UCSD-AML1 (cell line): ENCODE data around the gene TRIML2.
"Not testable (repeated sequence)": the region's sequence is repeated elsewhere in the genome, so short reads cannot be mapped to it uniquely, and the experiment has no call there.

Experiments
- DNase-seq: peaks from one replicate; lab custom pipeline; 2025; ENCODE audit not compliant: unreplicated experiment; lab: John Stamatoyannopoulos, UW

Gene TRIML2

GRCh38 chr4:188107931-188108843, 1.2 kb downstream of the TRIML2 start:
- DNase-seq: no peak

DNA sequence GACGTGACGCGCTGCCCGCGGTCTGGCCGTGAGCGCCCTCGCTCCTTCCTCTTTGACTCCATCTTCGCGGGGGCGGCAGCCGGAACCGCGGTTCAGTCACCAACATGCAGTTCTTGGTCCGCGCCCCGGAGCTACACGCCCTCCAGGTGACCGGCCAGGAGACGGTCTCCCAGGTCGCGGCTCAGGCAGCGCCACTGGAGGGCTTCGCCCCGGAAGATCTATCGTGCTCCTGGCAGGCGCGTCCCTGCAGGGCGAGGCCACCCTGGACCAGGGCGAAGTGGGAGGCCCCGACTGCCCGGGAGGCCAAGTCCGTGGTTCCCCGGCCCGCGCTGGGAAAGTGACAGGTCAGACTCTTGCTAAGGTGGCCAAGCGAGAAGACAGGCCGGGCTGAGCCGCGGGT, 2.9 kb downstream of the TRIML2 start:
- DNase-seq: no peak

DNA sequence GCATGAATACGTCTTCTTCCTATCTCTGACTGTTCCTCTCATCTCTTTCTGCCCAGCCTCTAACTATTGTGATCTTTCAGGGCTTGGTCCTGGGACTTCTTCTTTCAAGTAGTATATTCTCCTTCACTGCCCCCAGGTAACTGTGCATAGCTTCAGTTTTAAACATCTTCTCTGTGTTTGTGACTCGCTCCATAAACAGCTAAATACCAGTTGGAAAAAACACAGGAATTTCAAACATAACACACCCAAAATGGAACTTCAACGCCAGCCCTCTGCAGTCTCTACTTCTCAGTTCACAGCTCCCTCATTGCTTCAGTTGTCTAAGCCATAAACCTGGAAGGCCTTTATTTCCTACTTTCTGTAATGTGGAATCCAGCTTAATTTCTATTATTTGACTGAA, 16.6 kb downstream of the TRIML2 start:
- no peak for DNase-seq

DNA sequence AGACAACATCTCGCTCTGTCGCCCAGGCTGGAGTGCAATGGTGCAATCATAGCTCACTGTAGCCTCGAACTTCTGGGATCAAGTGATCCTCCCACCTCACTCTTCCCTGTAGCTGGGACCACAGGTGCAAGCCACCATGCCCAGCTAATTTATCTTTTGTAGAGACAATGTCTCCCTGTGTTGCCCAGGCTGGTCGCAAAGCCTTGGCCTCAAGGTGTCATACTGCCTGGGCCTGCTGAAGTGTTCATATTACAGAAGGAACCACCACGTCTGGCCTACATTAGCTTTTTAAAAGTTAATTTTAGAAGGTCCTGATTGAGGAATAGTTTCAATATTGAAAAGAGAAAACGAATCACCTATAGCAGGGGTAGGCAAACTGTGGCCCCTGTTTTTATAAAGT, 22.5 kb downstream of the TRIML2 start:
- no peak for DNase-seq

DNA sequence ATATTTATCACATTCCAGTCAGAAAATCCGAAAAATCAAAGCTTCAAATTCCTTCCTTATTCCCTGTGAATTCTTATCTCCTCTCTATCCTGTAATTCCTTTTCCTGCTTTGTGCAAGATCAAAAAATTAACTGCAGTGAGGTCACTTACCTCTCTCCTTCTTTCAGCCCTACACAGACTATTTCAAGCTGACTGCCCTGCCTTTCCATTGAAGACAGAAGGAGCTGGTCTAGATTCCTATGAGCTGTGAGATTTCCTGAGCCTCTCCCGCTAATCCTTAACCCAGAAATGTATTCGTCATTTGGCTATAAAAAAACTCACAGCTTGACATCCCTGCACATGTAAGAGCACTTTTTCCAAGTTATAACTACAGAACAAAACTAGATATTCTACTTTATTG, 26.6 kb downstream of the TRIML2 start:
- DNase-seq: no peak

DNA sequence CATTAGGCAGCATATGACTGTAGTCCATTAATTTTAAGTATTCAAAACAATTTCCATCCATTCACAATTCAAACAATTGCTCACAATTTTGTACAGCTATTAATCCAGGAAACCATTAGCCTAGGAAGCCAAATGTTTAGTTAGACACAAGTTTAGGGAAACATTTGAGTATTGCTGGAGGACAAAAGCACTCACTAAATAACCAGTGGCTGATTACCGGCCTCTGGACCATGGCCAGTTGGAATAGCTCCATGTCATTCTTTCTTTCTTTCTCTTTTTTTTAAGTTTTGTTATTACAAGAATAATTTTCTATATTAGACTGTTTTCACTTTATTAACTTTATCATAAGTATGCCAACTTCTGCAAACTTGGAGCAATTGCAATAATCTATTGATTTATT, 31.3 kb downstream of the TRIML2 start:
- DNase-seq: no peak

DNA sequence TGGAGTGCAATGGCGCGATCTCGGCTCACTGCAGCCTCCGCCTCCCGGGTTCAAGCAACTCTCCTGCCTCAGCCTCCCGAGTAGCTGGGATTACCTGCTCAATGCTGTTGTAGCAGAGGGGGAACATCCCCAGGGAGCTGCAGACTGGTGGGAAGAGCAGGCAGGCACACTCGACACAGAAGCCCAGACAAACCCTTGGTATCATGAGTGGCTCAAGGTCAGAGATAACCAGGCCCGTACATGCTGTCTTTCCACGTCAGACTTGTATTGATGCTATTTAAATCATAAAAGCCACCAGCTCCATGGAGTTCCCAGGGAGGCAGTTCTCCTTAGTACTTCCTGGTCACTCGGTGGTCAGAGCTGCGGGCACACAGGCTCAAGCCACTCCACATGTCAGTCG, 33.2 kb downstream of the TRIML2 start:
- no peak for DNase-seq

- DNase-seq: no peak
Measured at GRCh38 chr4:188061083-188061482, 48.3 kb downstream of the TRIML2 start.

DNA sequence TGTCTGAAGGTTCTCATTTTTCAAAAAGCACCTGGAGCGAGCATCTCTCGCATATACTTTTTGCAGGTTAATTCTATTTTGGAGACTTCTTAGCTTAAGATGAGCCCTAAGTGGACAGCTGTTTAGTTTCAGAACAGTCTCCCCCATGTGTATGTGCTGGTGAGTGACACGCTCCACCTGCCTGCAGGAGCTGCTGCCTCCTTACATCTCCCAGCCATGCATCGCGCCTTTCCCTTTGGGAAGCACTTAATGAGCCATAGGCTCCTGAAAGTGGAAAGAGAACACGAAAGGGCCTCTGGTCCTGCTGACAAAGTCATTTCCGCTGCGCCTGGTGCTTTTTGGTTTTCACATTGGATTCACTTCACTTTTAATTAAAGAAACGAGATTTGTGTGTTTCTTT, 56.1 kb downstream of the TRIML2 start:
- DNase-seq: no peak

DNA sequence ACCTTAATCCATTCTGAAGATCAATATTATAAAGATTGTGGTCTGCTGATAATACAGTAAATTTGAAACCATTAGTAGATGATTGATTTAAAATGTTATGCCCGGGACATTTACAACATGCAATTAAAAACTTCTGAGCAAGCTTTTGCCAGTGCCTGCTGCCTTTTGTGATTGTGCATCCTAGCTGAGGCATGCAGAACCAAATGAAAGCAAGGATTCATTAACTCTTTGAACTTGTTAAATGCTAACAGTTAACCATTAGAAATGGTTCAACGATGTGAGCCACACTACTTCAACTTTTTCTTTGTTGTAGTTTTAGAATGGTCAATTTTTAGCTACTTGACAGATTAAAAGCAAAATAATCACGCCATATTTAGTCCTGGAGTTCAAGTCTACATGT, 62.7 kb downstream of the TRIML2 start:
- DNase-seq: no peak

GRCh38 chr4:188045461-188045860, 63.9 kb downstream of the TRIML2 start:
- DNase-seq: not testable (repeated sequence)

DNA sequence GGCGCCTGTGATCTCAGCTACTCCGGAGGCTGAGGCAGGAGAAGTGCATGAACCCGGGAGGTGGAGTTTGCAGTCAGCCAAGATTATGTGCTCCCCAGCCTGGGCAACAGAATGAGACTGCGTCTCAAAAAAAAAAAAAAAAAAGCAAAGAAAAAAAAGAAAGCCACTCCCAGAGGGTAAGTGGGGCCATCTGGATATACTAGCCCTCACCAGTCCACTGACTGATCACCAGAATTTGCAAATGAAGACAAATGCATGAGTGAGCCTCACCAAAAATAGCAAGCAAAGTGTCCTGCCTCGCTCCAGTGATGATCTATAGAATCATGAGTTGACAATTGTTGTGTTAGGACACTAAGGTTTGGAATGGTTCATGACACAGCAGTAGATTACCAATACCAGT, 66.2 kb downstream of the TRIML2 start:
- DNase-seq: no peak

DNA sequence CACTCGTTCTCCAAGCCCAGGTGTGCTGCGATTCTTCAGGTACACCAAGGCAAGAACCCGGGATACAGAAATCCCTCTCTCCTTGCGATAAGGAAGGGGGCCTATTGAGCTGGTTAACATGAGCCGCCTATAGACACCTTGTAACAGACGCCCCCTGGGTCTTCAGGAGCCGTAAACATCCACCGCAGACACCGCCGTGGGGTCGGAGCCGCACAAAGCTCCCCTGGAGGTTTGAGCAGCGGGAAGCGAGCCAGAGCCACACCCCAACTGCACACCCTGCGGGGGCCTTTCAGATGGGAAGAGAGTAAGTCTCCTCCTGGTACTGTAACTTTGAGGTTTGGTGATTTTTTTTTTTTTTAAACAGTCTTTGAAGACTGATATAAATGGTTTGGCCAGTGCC, 67.2 kb downstream of the TRIML2 start:
- DNase-seq: no peak

DNA sequence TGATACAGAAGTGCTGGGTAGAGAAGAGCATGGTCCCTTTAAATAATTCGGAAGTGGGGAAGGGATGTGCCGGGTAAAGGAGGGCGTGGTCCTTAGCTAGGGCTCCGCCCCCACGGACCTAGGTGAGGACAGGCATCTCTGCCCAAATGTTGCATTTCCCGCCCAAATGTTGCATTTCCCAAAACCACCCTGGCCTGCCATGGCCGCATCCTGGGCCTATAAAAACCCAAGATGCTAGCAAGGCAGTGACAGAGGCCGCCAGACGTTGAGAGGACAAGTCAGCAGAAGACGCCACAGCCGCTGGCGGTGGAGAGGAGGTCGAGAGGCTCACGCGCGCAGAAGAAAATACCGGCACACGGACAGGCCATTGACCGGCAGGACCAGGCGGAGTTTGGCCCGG, 67.7 kb downstream of the TRIML2 start:
- DNase-seq: no peak
